T-helper 1 cell treated with Interleukin-12 subunit alpha and Interleukin-12 subunit beta and Interleukin-4 antibody, amounts not matched to agents 30 μg/mL and 1 μg/mL, for 36 hours (primary cell): Measurements from ENCODE around the gene NFATC1.
A peak's percentile ranks its signal among the peaks of the same experiment; 100 is the strongest.

ENCODE experiments used
- H3K27ac Mint-ChIP-seq: one replicate; pipeline ENCODE4 v1.8.0; 2021; ENCODE audit warnings: mild to moderate bottlenecking, mixed read lengths
- H3K27me3 Mint-ChIP-seq: one replicate; pipeline ENCODE4 v1.8.0; 2021; ENCODE audit warnings: low read depth, mixed read lengths
- H3K36me3 Mint-ChIP-seq: one replicate; pipeline ENCODE4 v1.8.0; 2021; ENCODE audit warnings: low read depth, mixed read lengths
- H3K4me1 Mint-ChIP-seq: one replicate; pipeline ENCODE4 v1.8.0; 2021; ENCODE audit warnings: low read depth, mixed read lengths
- H3K4me3 Mint-ChIP-seq: one replicate; pipeline ENCODE4 v1.8.0; 2021; ENCODE audit warnings: mild to moderate bottlenecking, moderate library complexity, mixed read lengths
- H3K9me3 Mint-ChIP-seq: one replicate; pipeline ENCODE4 v1.8.0; 2021; ENCODE audit warnings: mixed read lengths

NFATC1 gene

GRCh38 chr18:79451237-79452125, 55.8 kb downstream of the NFATC1 start:
- Mint-ChIP-seq H3K27me3 (no peaks in the 10 kb centered on the region), H3K4me1 (no peaks in the 10 kb centered on the region), H3K27ac (no peak overlapping the region), H3K9me3 (no peaks in the 10 kb centered on the region), H3K4me3 (no peak overlapping the region), H3K36me3 (peaks cover 6% of the 10 kb centered on the region)

- H3K4me1 Mint-ChIP-seq: no peaks in the 10 kb centered on the region
- H3K27ac Mint-ChIP-seq: no peak overlapping the region
- H3K9me3 Mint-ChIP-seq: no peaks in the 10 kb centered on the region
- peaks cover 8% of the 10 kb centered on the region for H3K36me3 Mint-ChIP-seq
- no peaks in the 10 kb centered on the region for H3K27me3 Mint-ChIP-seq
- no peak overlapping the region for H3K4me3 Mint-ChIP-seq
These were observed 56.7 kb downstream of the NFATC1 start for GRCh38 chr18:79452190-79452990.

GRCh38 chr18:79452991-79453645, 57.4 kb downstream of the NFATC1 start:
- Mint-ChIP-seq H3K9me3 (no peaks in the 10 kb centered on the region), H3K27me3 (no peaks in the 10 kb centered on the region), H3K36me3 (peaks cover 6% of the 10 kb centered on the region), H3K27ac (no peak overlapping the region), H3K4me3 (no peak overlapping the region), H3K4me1 (no peaks in the 10 kb centered on the region)

- Mint-ChIP-seq H3K4me1 (no peaks in the 10 kb centered on the region), H3K27ac (no peak overlapping the region), H3K27me3 (no peaks in the 10 kb centered on the region), H3K9me3 (no peaks in the 10 kb centered on the region), H3K36me3 (peaks cover 6% of the 10 kb centered on the region), H3K4me3 (no peak overlapping the region)
These were observed 58.3 kb downstream of the NFATC1 start for GRCh38 chr18:79453816-79454735.

GRCh38 chr18:79455261-79455660, 59.5 kb downstream of the NFATC1 start:
- H3K27ac Mint-ChIP-seq: no peak overlapping the region
- H3K9me3 Mint-ChIP-seq: no peaks in the 10 kb centered on the region
- H3K4me3 Mint-ChIP-seq: no peak overlapping the region
- H3K36me3 Mint-ChIP-seq: peaks cover 2% of the 10 kb centered on the region
- no peaks in the 10 kb centered on the region for H3K4me1 Mint-ChIP-seq
- H3K27me3 Mint-ChIP-seq: no peaks in the 10 kb centered on the region

- H3K27me3 Mint-ChIP-seq: no peaks in the 10 kb centered on the region
- H3K27ac Mint-ChIP-seq: no peak overlapping the region
- no peak overlapping the region for H3K4me3 Mint-ChIP-seq
- no peaks in the 10 kb centered on the region for H3K9me3 Mint-ChIP-seq
- H3K4me1 Mint-ChIP-seq: no peaks in the 10 kb centered on the region
- peaks cover 2% of the 10 kb centered on the region for H3K36me3 Mint-ChIP-seq
These were observed 60.6 kb downstream of the NFATC1 start for GRCh38 chr18:79456105-79456980.

GRCh38 chr18:79457239-79457638, 61.5 kb downstream of the NFATC1 start:
- Mint-ChIP-seq H3K4me1 (no peaks in the 10 kb centered on the region), H3K4me3 (no peak overlapping the region), H3K9me3 (no peaks in the 10 kb centered on the region), H3K27ac (no peak overlapping the region), H3K36me3 (peaks cover 2% of the 10 kb centered on the region), H3K27me3 (no peaks in the 10 kb centered on the region)

- H3K9me3 Mint-ChIP-seq: no peaks in the 10 kb centered on the region
- no peak overlapping the region for H3K27ac Mint-ChIP-seq
- H3K4me3 Mint-ChIP-seq: no peak overlapping the region
- H3K27me3 Mint-ChIP-seq: no peaks in the 10 kb centered on the region
- no peaks in the 10 kb centered on the region for H3K4me1 Mint-ChIP-seq
- peaks cover 2% of the 10 kb centered on the region for H3K36me3 Mint-ChIP-seq
These were observed 61.9 kb downstream of the NFATC1 start for GRCh38 chr18:79457652-79458051.

- Mint-ChIP-seq H3K27me3 (no peaks in the 10 kb centered on the region), H3K4me3 (no peak overlapping the region), H3K36me3 (peaks cover 2% of the 10 kb centered on the region), H3K27ac (no peak overlapping the region), H3K9me3 (no peaks in the 10 kb centered on the region), H3K4me1 (no peaks in the 10 kb centered on the region)
These were observed 62.6 kb downstream of the NFATC1 start for GRCh38 chr18:79458131-79458838.

GRCh38 chr18:79458917-79459803, 63.4 kb downstream of the NFATC1 start:
- no peaks in the 10 kb centered on the region for H3K4me1 Mint-ChIP-seq
- no peaks in the 10 kb centered on the region for H3K9me3 Mint-ChIP-seq
- peaks cover 2% of the 10 kb centered on the region for H3K36me3 Mint-ChIP-seq
- no peaks in the 10 kb centered on the region for H3K27me3 Mint-ChIP-seq
- H3K27ac Mint-ChIP-seq: no peak overlapping the region
- no peak overlapping the region for H3K4me3 Mint-ChIP-seq

GRCh38 chr18:79459946-79460480, 64.3 kb downstream of the NFATC1 start:
- Mint-ChIP-seq H3K9me3 (no peaks in the 10 kb centered on the region), H3K27ac (peak overlapping the region; percentile 34), H3K27me3 (no peaks in the 10 kb centered on the region), H3K4me1 (no peaks in the 10 kb centered on the region), H3K36me3 (peaks cover 3% of the 10 kb centered on the region), H3K4me3 (no peak overlapping the region)
